Measurements from ENCODE around the gene TAX1BP1.

DNA sequence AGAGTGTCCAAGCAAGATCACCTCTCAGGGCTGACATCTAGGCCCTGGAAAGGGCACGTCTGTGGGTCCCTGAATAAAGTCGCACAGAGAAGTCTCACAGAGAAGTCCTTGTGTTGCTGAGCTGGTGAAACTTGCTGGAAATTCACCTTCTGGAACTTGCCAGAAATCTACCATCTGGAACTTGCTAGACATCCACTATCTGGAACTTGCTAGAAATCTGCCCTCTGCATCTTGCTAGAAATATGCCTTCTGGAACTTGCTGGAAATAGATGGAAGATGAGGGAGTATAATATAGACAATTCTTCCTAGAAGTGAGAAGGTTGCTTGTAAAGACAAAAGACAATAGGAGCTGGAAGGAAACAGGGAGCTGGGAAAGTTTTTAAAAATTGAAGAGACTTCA, 5.4 kb upstream of the TAX1BP1 start:
- TF ChIP-seq, protein P1, sequence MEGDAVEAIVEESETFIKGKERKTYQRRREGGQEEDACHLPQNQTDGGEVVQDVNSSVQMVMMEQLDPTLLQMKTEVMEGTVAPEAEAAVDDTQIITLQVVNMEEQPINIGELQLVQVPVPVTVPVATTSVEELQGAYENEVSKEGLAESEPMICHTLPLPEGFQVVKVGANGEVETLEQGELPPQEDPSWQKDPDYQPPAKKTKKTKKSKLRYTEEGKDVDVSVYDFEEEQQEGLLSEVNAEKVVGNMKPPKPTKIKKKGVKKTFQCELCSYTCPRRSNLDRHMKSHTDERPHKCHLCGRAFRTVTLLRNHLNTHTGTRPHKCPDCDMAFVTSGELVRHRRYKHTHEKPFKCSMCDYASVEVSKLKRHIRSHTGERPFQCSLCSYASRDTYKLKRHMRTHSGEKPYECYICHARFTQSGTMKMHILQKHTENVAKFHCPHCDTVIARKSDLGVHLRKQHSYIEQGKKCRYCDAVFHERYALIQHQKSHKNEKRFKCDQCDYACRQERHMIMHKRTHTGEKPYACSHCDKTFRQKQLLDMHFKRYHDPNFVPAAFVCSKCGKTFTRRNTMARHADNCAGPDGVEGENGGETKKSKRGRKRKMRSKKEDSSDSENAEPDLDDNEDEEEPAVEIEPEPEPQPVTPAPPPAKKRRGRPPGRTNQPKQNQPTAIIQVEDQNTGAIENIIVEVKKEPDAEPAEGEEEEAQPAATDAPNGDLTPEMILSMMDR (IDR thresholded peaks at IDR 0.05) = no peak
- TF ChIP-seq USF2 (CRISPR knock-in tag; IDR thresholded peaks at IDR 0.05) = no peak
- no peak for TF ChIP-seq ZNF138 (CRISPR knock-in tag; conservative IDR thresholded peaks at IDR 0.05)
- TF ChIP-seq NR2C2 (CRISPR knock-in tag; IDR thresholded peaks at IDR 0.05) = no peak
- no peak for TF ChIP-seq ATF1 (CRISPR knock-in tag; IDR thresholded peaks at IDR 0.05)
- no peak for TF ChIP-seq NFATC4 (CRISPR knock-in tag; IDR thresholded peaks at IDR 0.05)
- TF ChIP-seq NR3C1 (CRISPR knock-in tag; conservative IDR thresholded peaks at IDR 0.05; ENCODE audit: low read depth) = no peak
- no peak for TF ChIP-seq NFYB (CRISPR knock-in tag; conservative IDR thresholded peaks at IDR 0.05; ENCODE audit: low read depth)
- no peak for TF ChIP-seq ZNF317 (CRISPR knock-in tag; IDR thresholded peaks at IDR 0.05; ENCODE audit: borderline replicate concordance, low read depth)
